ENCODE data around the gene ACTR8. TPM values are rescaled to one million over a fixed set of nuclear protein-coding genes. Genes with fewer than 3 reads are reported as not detected.

Gene ACTR8
- total RNA-seq, 2 donors from 2014 or later = 20.6 to 54.5 TPM

GRCh38 chr3:53820756-53821580 lies 61.0 kb downstream of the ACTR8 start:
- Histone ChIP-seq H3K4me3 (no peak overlapping the region), H3K36me3 (peaks cover 0 to 10% of the 10 kb centered on the region in 2 donors), H3K9me3 (no peaks in the 10 kb centered on the region), H3K4me1 (replicated peaks) (no peaks in the 10 kb centered on the region), H3K27ac (no peak overlapping the region), H3K27me3 (replicated peaks; ENCODE audit: insufficient read depth) (no peaks in the 10 kb centered on the region)
- 87% methylated on average over 21 of the region's 21 CpGs for WGBS
- DNase-seq (ENCODE audit: low spot score) = no peak
- intact Hi-C loops (cut with DNase I) = no loop called here
- TF ChIP-seq, protein P1, sequence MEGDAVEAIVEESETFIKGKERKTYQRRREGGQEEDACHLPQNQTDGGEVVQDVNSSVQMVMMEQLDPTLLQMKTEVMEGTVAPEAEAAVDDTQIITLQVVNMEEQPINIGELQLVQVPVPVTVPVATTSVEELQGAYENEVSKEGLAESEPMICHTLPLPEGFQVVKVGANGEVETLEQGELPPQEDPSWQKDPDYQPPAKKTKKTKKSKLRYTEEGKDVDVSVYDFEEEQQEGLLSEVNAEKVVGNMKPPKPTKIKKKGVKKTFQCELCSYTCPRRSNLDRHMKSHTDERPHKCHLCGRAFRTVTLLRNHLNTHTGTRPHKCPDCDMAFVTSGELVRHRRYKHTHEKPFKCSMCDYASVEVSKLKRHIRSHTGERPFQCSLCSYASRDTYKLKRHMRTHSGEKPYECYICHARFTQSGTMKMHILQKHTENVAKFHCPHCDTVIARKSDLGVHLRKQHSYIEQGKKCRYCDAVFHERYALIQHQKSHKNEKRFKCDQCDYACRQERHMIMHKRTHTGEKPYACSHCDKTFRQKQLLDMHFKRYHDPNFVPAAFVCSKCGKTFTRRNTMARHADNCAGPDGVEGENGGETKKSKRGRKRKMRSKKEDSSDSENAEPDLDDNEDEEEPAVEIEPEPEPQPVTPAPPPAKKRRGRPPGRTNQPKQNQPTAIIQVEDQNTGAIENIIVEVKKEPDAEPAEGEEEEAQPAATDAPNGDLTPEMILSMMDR (IDR thresholded peaks at IDR 0.05) = no peak
- TF ChIP-seq POLR2AphosphoS5 (IDR thresholded peaks at IDR 0.05) (no peak), POLR2A (IDR thresholded peaks at IDR 0.05) (no peak)

- 88% methylated on average over 5 of the region's 5 CpGs for WGBS
- Histone ChIP-seq H3K27ac (no peak overlapping the region), H3K4me3 (no peak overlapping the region), H3K27me3 (replicated peaks; ENCODE audit: insufficient read depth) (no peaks in the 10 kb centered on the region), H3K4me1 (replicated peaks) (no peaks in the 10 kb centered on the region), H3K36me3 (peaks cover 0 to 10% of the 10 kb centered on the region in 2 donors), H3K9me3 (no peaks in the 10 kb centered on the region)
- TF ChIP-seq POLR2A (IDR thresholded peaks at IDR 0.05) (no peak), POLR2AphosphoS5 (IDR thresholded peaks at IDR 0.05) (no peak)
- TF ChIP-seq, protein P1 (IDR thresholded peaks at IDR 0.05) = no peak
- intact Hi-C loops (cut with DNase I) = no loop called here
- no peak for DNase-seq (ENCODE audit: low spot score)
Measured at GRCh38 chr3:53820084-53820483, 61.9 kb downstream of the ACTR8 start.

DNA sequence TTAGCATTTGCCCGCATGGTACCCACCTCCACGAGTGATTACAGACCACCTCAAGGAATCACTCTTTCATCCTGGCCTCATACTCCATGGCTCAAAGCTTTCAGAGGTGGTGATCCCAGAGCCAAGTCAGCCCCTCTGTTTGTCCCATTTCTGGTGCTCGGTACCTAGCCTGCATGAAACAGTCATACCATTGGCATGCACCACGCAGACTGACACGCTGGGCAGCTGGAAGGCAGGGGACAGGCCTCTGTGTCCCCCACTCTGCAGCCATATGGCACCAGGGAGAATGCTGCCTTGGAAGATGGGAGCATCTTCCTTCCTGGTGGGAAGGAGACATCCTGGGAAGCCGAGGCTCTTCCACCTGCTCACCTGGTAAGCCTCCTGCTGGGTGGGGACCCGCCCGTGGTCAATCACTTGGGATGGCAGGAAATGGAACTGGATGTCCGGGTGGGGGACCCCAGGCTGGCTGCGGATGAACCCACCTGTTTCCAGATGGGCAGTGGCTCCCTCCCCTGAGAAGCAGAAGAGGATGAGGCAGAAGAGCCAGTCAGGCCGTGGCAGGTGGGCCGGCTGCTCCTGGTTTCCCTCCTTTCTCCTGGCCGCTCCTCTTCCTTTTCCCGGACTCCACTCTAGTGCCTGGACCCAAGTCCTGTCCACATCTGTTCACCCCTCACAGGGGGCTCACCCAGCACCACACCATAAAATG lies 62.6 kb downstream of the ACTR8 start:
- no peak for TF ChIP-seq POLR2A (IDR thresholded peaks at IDR 0.05)
- TF ChIP-seq POLR2AphosphoS5 (IDR thresholded peaks at IDR 0.05) = no peak
- TF ChIP-seq, protein P1 (IDR thresholded peaks at IDR 0.05) = no peak
- Histone ChIP-seq H3K4me1 (replicated peaks) (no peaks in the 10 kb centered on the region), H3K27ac (no peak overlapping the region), H3K4me3 (no peak overlapping the region), H3K9me3 (no peaks in the 10 kb centered on the region), H3K36me3 (peaks cover 0 to 10% of the 10 kb centered on the region in 2 donors), H3K27me3 (replicated peaks; ENCODE audit: insufficient read depth) (no peaks in the 10 kb centered on the region)
- intact Hi-C loops (cut with DNase I) = no loop called here
- 90% methylated on average over 14 of the region's 14 CpGs for WGBS
- no peak for DNase-seq (ENCODE audit: low spot score)

GRCh38 chr3:53818221-53819162 lies 63.5 kb downstream of the ACTR8 start:
- no peaks in the 10 kb centered on the region for H3K4me1 ChIP-seq (replicated peaks)
- no peak overlapping the region for H3K4me3 ChIP-seq
- no peaks in the 10 kb centered on the region for H3K27me3 ChIP-seq (replicated peaks; ENCODE audit: insufficient read depth)
- H3K36me3 ChIP-seq = peaks cover 0 to 10% of the 10 kb centered on the region in 2 donors
- no peak for DNase-seq (ENCODE audit: low spot score)
- TF ChIP-seq POLR2A (IDR thresholded peaks at IDR 0.05) = no peak
- TF ChIP-seq POLR2AphosphoS5 (IDR thresholded peaks at IDR 0.05) = no peak
- TF ChIP-seq, protein P1 (IDR thresholded peaks at IDR 0.05) = no peak
- H3K27ac ChIP-seq = no peak overlapping the region
- 84% methylated on average over 14 of the region's 14 CpGs for whole genome bisulfite sequencing
- H3K9me3 ChIP-seq = no peaks in the 10 kb centered on the region
- intact Hi-C loops (cut with DNase I) = no loop called here

Data from prostate gland (tissue), 2 donors.